ENCODE data around the gene PFN1. TPM values are rescaled to one million over a fixed set of nuclear protein-coding genes. Genes with fewer than 3 reads are reported as not detected.
A peak's percentile ranks its signal among the peaks of the same experiment; 100 is the strongest.

The PFN1 gene
- total RNA-seq, 1 donor from 2014 or later: 1,346 TPM

- peak overlapping the region; percentile 68 for H2AFZ ChIP-seq (ENCODE audit: low read depth, low read length)
- DNase-seq (ENCODE audit: low read depth) (no peak), FAIRE-seq (no peak)
- TF ChIP-seq CTCF (IDR thresholded peaks at IDR 0.05; ENCODE audit: insufficient read depth, low read depth, low read length) (no peak), EZH2 (IDR thresholded peaks at IDR 0.05; ENCODE audit: insufficient read depth, low read length) (no peak)
- H3K9me3 ChIP-seq (ENCODE audit: insufficient read depth, low read depth, low read length): no peaks in the 10 kb centered on the region
- Mint-ChIP-seq H3K36me3 (ENCODE audit: low read depth, unreplicated experiment) (peaks cover 10% of the 10 kb centered on the region), H3K4me3 (ENCODE audit: unreplicated experiment) (peak overlapping the region; percentile 95), H3K9me3 (ENCODE audit: unreplicated experiment) (peaks cover 2% of the 10 kb centered on the region), H3K4me1 (ENCODE audit: low read depth, unreplicated experiment) (peaks cover 26% of the 10 kb centered on the region), H3K27ac (ENCODE audit: unreplicated experiment) (peak overlapping the region; percentile 88), H3K27me3 (ENCODE audit: low read depth, unreplicated experiment) (no peaks in the 10 kb centered on the region)
- H4K20me1 ChIP-seq (ENCODE audit: insufficient read depth, low read length): peaks cover 32% of the 10 kb centered on the region
- peak overlapping the region; percentile 85 for H3K4me3 ChIP-seq (ENCODE audit: insufficient read depth, low read depth, low read length)
- H3K36me3 ChIP-seq (ENCODE audit: insufficient read depth, low read length): peaks cover 20% of the 10 kb centered on the region
- peak overlapping the region; percentile 96 for H3K27ac ChIP-seq (ENCODE audit: low read depth, low read length)
- H3K4me1 ChIP-seq (ENCODE audit: insufficient read depth, low read length): peaks cover 23% of the 10 kb centered on the region
- H3K9ac ChIP-seq (ENCODE audit: low read length): peak overlapping the region; percentile 97
- H3K79me2 ChIP-seq (ENCODE audit: insufficient read depth, low read length): peaks cover 61% of the 10 kb centered on the region
- no peaks in the 10 kb centered on the region for H3K27me3 ChIP-seq (ENCODE audit: insufficient read depth, low read length)
- peak overlapping the region; percentile 97 for H3K4me2 ChIP-seq (ENCODE audit: low read length)
These were observed 8.9 kb downstream of the PFN1 start for GRCh38 chr17:4939546-4939795.

GRCh38 chr17:4938688-4939545, 9.4 kb downstream of the PFN1 start:
- no peaks in the 10 kb centered on the region for H3K9me3 ChIP-seq (ENCODE audit: insufficient read depth, low read depth, low read length)
- peak overlapping the region; percentile 96 for H3K27ac ChIP-seq (ENCODE audit: low read depth, low read length)

More at GRCh38 chr17:4938688-4939545, 9.4 kb downstream of the PFN1 start:
- FAIRE-seq (no peak), DNase-seq (ENCODE audit: low read depth) (no peak)
- Histone ChIP-seq H3K4me3 (ENCODE audit: insufficient read depth, low read depth, low read length) (peak overlapping the region; percentile 85), H3K4me2 (ENCODE audit: low read length) (peak overlapping the region; percentile 97), H4K20me1 (ENCODE audit: insufficient read depth, low read length) (peaks cover 27% of the 10 kb centered on the region), H3K36me3 (ENCODE audit: insufficient read depth, low read length) (peaks cover 14% of the 10 kb centered on the region), H2AFZ (ENCODE audit: low read depth, low read length) (no peak overlapping the region), H3K4me1 (ENCODE audit: insufficient read depth, low read length) (peaks cover 26% of the 10 kb centered on the region), H3K27me3 (ENCODE audit: insufficient read depth, low read length) (no peaks in the 10 kb centered on the region), H3K79me2 (ENCODE audit: insufficient read depth, low read length) (peaks cover 56% of the 10 kb centered on the region), H3K9ac (ENCODE audit: low read length) (peak overlapping the region; percentile 97)
- peaks cover 28% of the 10 kb centered on the region for H3K4me1 Mint-ChIP-seq (ENCODE audit: low read depth, unreplicated experiment)
- H3K9me3 Mint-ChIP-seq (ENCODE audit: unreplicated experiment): peaks cover 2% of the 10 kb centered on the region
- TF ChIP-seq EZH2 (IDR thresholded peaks at IDR 0.05; ENCODE audit: insufficient read depth, low read length): no peak
- no peak for TF ChIP-seq CTCF (IDR thresholded peaks at IDR 0.05; ENCODE audit: insufficient read depth, low read depth, low read length)
- peaks cover 10% of the 10 kb centered on the region for H3K36me3 Mint-ChIP-seq (ENCODE audit: low read depth, unreplicated experiment)
- peak overlapping the region; percentile 95 for H3K4me3 Mint-ChIP-seq (ENCODE audit: unreplicated experiment)
- no peaks in the 10 kb centered on the region for H3K27me3 Mint-ChIP-seq (ENCODE audit: low read depth, unreplicated experiment)
- H3K27ac Mint-ChIP-seq (ENCODE audit: unreplicated experiment): peak overlapping the region; percentile 88
